ENCODE results near the gene SDC4.

DNA sequence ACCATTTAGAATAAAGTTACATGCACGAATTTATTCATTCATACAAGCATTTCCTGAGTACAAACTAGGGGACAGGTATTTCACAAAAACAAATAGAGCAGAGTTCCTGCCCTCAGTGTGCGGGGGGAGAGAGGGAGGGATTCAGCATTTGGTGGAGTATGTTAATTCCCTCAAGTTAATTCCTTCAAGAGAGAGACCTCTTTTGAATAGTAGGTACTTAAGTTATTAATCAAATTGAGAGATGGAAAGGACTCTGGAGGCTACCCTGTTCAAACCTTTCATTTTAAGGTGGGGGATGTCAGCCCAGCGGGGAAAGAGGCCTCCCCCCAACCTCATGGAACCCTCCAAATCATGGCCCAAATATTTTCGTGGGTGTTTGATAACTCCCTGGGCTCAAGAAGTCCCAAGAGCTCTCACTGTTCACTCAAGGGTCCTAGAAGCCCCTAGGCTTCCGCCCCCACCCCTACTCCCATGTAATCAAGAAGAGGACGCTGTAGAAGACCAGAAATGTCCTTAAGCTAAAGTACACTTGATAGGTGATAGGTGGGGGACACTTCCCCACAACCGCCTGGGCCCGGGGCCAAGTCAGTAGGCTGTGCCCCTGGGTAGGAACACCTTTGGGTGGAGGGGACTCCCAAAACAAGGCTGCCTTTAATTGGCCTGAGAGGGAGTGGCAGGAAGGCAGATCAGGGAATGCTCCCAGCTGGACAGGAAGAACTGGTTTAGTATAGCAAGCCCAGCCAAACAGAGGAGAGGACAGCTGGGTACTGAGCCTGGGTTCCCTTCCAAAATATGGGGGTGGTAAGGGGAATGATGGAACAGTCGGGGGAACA, 2.9 kb downstream of the SDC4 start:
- TF ChIP-seq, protein P1, sequence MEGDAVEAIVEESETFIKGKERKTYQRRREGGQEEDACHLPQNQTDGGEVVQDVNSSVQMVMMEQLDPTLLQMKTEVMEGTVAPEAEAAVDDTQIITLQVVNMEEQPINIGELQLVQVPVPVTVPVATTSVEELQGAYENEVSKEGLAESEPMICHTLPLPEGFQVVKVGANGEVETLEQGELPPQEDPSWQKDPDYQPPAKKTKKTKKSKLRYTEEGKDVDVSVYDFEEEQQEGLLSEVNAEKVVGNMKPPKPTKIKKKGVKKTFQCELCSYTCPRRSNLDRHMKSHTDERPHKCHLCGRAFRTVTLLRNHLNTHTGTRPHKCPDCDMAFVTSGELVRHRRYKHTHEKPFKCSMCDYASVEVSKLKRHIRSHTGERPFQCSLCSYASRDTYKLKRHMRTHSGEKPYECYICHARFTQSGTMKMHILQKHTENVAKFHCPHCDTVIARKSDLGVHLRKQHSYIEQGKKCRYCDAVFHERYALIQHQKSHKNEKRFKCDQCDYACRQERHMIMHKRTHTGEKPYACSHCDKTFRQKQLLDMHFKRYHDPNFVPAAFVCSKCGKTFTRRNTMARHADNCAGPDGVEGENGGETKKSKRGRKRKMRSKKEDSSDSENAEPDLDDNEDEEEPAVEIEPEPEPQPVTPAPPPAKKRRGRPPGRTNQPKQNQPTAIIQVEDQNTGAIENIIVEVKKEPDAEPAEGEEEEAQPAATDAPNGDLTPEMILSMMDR (IDR thresholded peaks at IDR 0.05) = no peak
- TF ChIP-seq POLR2A (IDR thresholded peaks at IDR 0.05) (peak; percentile 67), POLR2AphosphoS5 (IDR thresholded peaks at IDR 0.05) (peak; percentile 71 to 87 (median 81)), EP300 (IDR thresholded peaks at IDR 0.05; ENCODE audit: low read depth) (no peak)
